BLaER1 (cell line): ENCODE data around the gene VOPP1.
A peak's percentile ranks its signal among the peaks of the same experiment; 100 is the strongest.

ENCODE experiments used
- H3K27ac ChIP-seq: shearing (Covaris generic); formaldehyde crosslinking; 2 replicates; pipeline ENCODE4 v1.8.1; 2022
- H3K27me3 ChIP-seq: shearing (Covaris generic); formaldehyde crosslinking; 2 replicates; pipeline ENCODE4 v1.8.1; 2022
- H3K36me3 ChIP-seq: shearing (Covaris generic); formaldehyde crosslinking; 2 replicates; pipeline ENCODE4 v1.8.1; 2022
- H3K4me1 ChIP-seq: shearing (Covaris generic); formaldehyde crosslinking; 2 replicates; pipeline ENCODE4 v1.8.1; 2022
- H3K4me2 ChIP-seq: shearing (Covaris generic); formaldehyde crosslinking; 2 replicates; pipeline ENCODE4 v1.8.1; 2022
- H3K4me3 ChIP-seq: shearing (Covaris generic); formaldehyde crosslinking; 2 replicates; pipeline ENCODE4 v1.8.1; 2022
- H3K9ac ChIP-seq: shearing (Covaris generic); formaldehyde crosslinking; 2 replicates; pipeline ENCODE4 v1.8.1; 2022
- H3K9me3 ChIP-seq: shearing (Covaris generic); formaldehyde crosslinking; 2 replicates; pipeline ENCODE4 v1.8.1; 2022
- H4K20me1 ChIP-seq: shearing (Covaris generic); formaldehyde crosslinking; 2 replicates; pipeline ENCODE4 v1.8.1; 2022
- Cebpa-rat ChIP-seq: shearing (Covaris generic); IDR thresholded peaks from 2 replicates; pipeline ENCODE4 v1.8.1; 2022

The VOPP1 gene

DNA sequence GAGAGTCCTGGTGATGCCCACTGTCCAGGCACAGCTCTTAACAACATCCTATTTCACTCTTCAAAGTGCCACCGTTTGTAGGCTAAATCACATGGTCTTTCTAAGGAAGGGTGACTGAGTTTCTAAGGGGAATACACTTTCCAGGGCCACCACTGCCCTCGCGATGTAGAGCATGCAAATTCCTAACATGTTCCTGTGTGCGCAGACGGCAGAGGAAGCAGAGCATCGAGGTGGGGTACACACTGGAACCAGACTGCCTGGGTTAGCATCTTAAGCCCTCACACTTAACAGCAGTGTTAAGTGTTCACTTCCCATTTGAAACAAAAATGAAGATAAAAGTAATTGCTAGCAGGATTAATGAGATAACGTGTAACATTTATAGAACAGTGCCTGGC lies 3.0 kb downstream of the VOPP1 start:
- no peaks in the 10 kb centered on the region for H3K27me3 ChIP-seq
- no peak overlapping the region for H3K4me3 ChIP-seq
- peak overlapping the region; percentile 43; the same call in 1 of the 2 replicates for H3K27ac ChIP-seq
- peaks cover 69% of the 10 kb centered on the region for H4K20me1 ChIP-seq
- H3K4me2 ChIP-seq, result peak overlapping the region; percentile 96
- H3K9me3 ChIP-seq, result no peaks in the 10 kb centered on the region
- TF ChIP-seq Cebpa-rat, result no peak
- peaks cover 67% of the 10 kb centered on the region for H3K4me1 ChIP-seq
- H3K36me3 ChIP-seq, result no peaks in the 10 kb centered on the region
- peak overlapping the region; percentile 27; the same call in 1 of the 2 replicates for H3K9ac ChIP-seq

DNA sequence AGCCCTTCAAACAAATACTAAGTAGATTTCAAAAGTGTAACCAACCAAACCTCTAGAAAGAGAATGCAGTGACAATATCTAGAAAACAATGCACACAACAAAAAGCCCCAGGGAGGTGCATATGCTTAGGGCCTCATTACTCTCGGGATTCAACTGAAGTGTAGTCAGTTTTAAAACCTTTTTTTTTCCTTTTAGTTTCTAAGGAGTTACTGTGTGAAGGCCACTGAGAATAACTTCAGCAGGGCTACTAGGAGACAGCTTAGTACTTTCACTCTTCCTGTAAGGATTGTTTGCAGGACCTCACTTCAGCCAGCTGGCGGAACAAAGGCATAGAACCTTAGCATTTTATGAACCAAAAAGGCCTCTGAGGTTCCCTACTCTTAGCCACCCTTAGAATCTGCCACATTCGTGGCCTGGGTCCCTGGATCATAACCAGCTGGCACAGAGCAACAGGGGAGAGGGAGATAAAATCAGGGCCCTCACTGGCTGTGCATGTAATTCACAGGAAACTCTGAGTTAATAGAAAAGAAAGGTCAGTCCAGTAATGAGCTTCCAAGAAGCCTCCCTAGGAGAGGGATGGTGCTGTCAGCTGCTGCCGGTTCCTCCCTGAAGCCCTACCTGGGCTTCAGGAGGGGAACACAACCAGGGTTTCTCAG lies 3.6 kb downstream of the VOPP1 start:
- H3K4me3 ChIP-seq, result no peak overlapping the region
- peaks cover 62% of the 10 kb centered on the region for H3K4me1 ChIP-seq
- H3K9ac ChIP-seq, result peak overlapping the region; percentile 27; the same call in 1 of the 2 replicates
- no peaks in the 10 kb centered on the region for H3K36me3 ChIP-seq
- peak overlapping the region; percentile 96 for H3K4me2 ChIP-seq
- TF ChIP-seq Cebpa-rat, result no peak
- no peaks in the 10 kb centered on the region for H3K27me3 ChIP-seq
- no peaks in the 10 kb centered on the region for H3K9me3 ChIP-seq
- H3K27ac ChIP-seq, result peak overlapping the region; percentile 43; the same call in 1 of the 2 replicates
- peaks cover 74% of the 10 kb centered on the region for H4K20me1 ChIP-seq

DNA sequence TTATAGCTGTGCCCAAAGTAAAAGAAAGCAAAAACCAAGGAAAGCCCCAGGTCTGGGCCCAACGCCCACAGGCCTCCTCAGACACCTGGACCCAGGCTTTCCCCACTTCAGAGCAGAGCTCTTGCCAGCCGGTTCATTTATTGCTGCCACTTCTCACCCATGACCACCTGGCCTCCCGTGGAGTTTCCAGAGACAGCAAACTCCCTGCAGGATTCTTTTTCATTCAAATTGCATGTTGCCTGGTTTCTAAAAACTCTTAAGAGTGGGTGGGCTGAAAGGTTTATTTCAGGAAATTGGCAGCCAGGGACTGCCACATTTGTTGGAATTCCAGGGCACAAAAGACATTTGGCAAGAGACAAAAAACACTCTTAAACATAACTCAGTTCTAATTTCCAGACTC lies 4.7 kb downstream of the VOPP1 start:
- H3K27ac ChIP-seq, result no peak overlapping the region
- H3K4me2 ChIP-seq, result no peak overlapping the region
- H3K27me3 ChIP-seq, result no peaks in the 10 kb centered on the region
- no peak for TF ChIP-seq Cebpa-rat
- H4K20me1 ChIP-seq, result peaks cover 78% of the 10 kb centered on the region
- H3K9ac ChIP-seq, result no peak overlapping the region
- no peaks in the 10 kb centered on the region for H3K9me3 ChIP-seq
- no peaks in the 10 kb centered on the region for H3K36me3 ChIP-seq
- peaks cover 50% of the 10 kb centered on the region for H3K4me1 ChIP-seq
- H3K4me3 ChIP-seq, result no peak overlapping the region

GRCh38 chr7:55565681-55566080 lies 6.6 kb downstream of the VOPP1 start:
- H3K4me1 ChIP-seq, result peaks cover 43% of the 10 kb centered on the region
- H3K27ac ChIP-seq, result no peak overlapping the region
- H3K9ac ChIP-seq, result no peak overlapping the region
- no peak overlapping the region for H3K4me3 ChIP-seq
- no peak for TF ChIP-seq Cebpa-rat
- H4K20me1 ChIP-seq, result peaks cover 85% of the 10 kb centered on the region
- H3K27me3 ChIP-seq, result no peaks in the 10 kb centered on the region
- H3K9me3 ChIP-seq, result no peaks in the 10 kb centered on the region
- peak overlapping the region; percentile 10; the same call in 1 of the 2 replicates for H3K4me2 ChIP-seq
- H3K36me3 ChIP-seq, result no peaks in the 10 kb centered on the region

- H3K9ac ChIP-seq, result no peak overlapping the region
- H4K20me1 ChIP-seq, result peaks cover 85% of the 10 kb centered on the region
- H3K27ac ChIP-seq, result no peak overlapping the region
- peaks cover 24% of the 10 kb centered on the region for H3K4me1 ChIP-seq
- no peaks in the 10 kb centered on the region for H3K36me3 ChIP-seq
- TF ChIP-seq Cebpa-rat, result no peak
- H3K9me3 ChIP-seq, result no peaks in the 10 kb centered on the region
- H3K4me2 ChIP-seq, result no peak overlapping the region
- H3K27me3 ChIP-seq, result no peaks in the 10 kb centered on the region
- no peak overlapping the region for H3K4me3 ChIP-seq
Measured at GRCh38 chr7:55563596-55564325, 8.5 kb downstream of the VOPP1 start.

DNA sequence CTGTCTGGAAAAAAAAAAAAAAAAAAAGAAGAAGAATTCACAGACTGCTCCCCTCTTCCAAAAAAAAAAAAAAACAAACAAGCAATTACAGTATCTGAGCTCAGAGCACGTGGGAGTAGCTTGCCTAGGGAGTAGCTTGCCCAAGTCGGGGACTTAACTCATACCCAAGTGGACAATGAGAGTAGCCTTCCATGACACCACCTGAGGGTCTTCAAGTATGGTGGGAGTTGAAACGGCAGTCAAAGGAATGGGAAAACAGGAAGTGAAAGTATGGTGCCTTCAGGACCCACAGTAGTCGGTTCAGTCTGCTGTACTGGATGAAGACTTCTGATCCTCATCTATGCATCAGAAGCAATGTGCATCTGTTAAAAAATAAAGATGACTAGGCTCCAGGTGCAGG lies 10.6 kb downstream of the VOPP1 start:
- H3K4me2 ChIP-seq, result no peak overlapping the region
- no peaks in the 10 kb centered on the region for H3K36me3 ChIP-seq
- H3K27me3 ChIP-seq, result no peaks in the 10 kb centered on the region
- no peak overlapping the region for H3K27ac ChIP-seq
- H3K4me3 ChIP-seq, result no peak overlapping the region
- no peak for TF ChIP-seq Cebpa-rat
- H3K4me1 ChIP-seq, result peaks cover 27% of the 10 kb centered on the region
- no peak overlapping the region for H3K9ac ChIP-seq
- no peaks in the 10 kb centered on the region for H3K9me3 ChIP-seq
- peaks cover 85% of the 10 kb centered on the region for H4K20me1 ChIP-seq

DNA sequence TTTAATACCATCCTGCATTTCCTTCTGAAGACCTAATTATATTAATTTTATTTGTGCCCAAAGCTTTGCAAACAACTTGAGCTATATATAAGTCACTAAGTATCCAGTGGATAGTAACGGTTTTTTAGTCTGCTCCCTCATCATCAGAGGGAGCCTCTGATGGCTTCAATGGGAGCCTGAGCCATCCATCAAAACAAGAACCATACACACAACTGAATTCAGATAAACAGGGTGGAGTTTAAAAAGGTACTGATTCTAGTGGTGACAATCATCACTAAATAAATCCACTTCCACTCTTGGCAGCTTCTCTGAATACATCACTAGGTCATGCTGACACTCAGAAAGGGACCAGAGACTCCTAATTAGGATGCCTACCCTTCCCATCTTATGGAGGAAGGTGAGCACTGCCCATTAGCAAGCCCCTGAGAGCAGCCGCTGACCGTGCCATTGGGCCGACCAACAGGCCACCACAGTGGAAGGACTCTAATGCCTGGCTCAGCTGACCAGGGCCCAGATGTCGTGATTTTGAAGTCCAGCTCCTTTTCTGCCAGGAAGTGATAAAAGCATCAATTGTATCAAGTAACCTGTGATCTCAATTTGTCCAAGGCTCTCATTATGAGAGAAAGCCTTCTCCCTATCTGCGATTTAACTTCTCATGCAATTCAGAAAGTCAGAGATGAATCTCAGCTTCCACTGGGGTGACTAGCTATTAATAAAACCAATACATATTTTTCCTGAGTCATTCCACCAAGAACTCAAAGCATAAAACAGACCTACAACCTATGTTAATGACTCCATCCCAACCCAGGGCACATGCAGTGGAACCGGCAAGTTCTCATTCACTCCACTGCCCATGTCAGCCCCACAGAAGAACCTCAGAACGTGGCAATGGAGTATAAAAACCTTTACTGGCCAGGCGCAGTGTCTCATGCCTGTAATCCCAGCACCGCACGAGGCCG lies 13.1 kb downstream of the VOPP1 start:
- Histone ChIP-seq H3K9ac (no peak overlapping the region), H3K27me3 (no peaks in the 10 kb centered on the region), H3K4me3 (no peak overlapping the region), H3K4me2 (no peak overlapping the region), H3K9me3 (no peaks in the 10 kb centered on the region), H3K36me3 (peaks cover 17% of the 10 kb centered on the region; the same call in 1 of the 2 replicates), H3K4me1 (peaks cover 22% of the 10 kb centered on the region), H4K20me1 (peaks cover 85% of the 10 kb centered on the region), H3K27ac (no peak overlapping the region)
- TF ChIP-seq Cebpa-rat, result no peak

DNA sequence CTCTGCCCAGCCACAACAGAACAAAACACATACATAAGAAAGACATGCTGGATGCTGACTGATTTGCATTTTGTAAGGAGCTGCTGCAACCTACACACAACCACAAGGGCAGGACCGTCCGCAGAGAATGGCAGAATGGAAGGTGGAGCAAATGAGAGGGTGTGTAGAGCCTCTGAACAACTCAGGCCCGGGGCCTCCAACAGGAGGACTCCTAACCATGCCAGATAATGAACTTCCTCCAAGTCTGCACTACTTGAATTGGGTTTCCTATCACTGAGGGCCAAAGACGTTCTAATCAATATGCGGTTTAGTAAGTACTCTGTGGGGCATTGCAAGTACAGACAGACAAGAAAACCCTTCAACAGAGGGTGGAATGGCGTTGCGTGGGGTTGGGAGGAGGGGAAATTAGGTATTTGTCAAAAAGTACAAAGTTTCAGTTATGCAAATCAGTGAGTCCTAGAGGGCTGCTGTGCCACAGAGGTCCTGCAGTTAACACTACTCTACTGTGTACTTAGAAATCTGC lies 14.6 kb downstream of the VOPP1 start:
- Histone ChIP-seq H3K27ac (no peak overlapping the region), H3K4me3 (no peak overlapping the region), H3K9ac (no peak overlapping the region), H3K36me3 (peaks cover 20% of the 10 kb centered on the region; the same call in 1 of the 2 replicates), H3K9me3 (no peaks in the 10 kb centered on the region), H4K20me1 (peaks cover 92% of the 10 kb centered on the region), H3K4me1 (peaks cover 37% of the 10 kb centered on the region), H3K27me3 (no peaks in the 10 kb centered on the region), H3K4me2 (peak overlapping the region; percentile 41)
- TF ChIP-seq Cebpa-rat, result no peak

DNA sequence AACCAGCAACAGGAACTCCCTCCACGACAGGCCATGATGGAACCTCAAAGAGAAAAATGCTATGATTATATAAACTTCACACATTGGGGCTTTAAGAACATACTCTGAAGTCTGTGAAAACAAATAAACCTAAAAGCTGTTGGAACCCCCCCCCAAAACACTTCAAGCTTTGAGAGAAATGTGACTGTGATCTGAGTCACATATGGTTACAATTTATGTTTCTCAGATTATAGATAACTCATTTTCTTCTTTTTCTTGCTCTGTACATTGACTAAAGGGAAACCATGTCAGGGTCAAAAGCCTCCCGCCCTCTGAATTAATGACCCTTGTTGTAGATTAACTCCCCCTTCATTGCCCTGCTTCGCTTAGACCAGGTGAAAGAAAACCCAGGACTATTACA lies 15.8 kb downstream of the VOPP1 start:
- Histone ChIP-seq H3K4me3 (no peak overlapping the region), H3K9me3 (no peaks in the 10 kb centered on the region), H3K36me3 (peaks cover 20% of the 10 kb centered on the region; the same call in 1 of the 2 replicates), H3K27me3 (no peaks in the 10 kb centered on the region), H3K4me1 (peaks cover 43% of the 10 kb centered on the region), H4K20me1 (peaks cover 92% of the 10 kb centered on the region), H3K4me2 (no peak overlapping the region), H3K9ac (no peak overlapping the region), H3K27ac (no peak overlapping the region)
- no peak for TF ChIP-seq Cebpa-rat
